HCT116 (cell line): ENCODE data around the gene RNF111.

Experiments used
- CBX3 ChIP-seq: IDR thresholded peaks from 2 replicates; pipeline ENCODE4 v1.6.1; 2012; ENCODE audit warnings: low read depth
- CEBPB ChIP-seq: IDR thresholded peaks from 2 replicates; pipeline ENCODE4 v1.6.1; 2012; ENCODE audit warnings: low read depth
- CTCF ChIP-seq, 3 experiments: fragments of 200-600 bp in 1 of 3; sonication (generic) in 1 of 3; IDR thresholded peaks in 2 of 3; conservative IDR thresholded peaks in 1 of 3; 2 replicates each; pipeline ENCODE4 v1.5.1; 2012 to 2017; ENCODE audit warnings: low read depth in 2 of 3, low read length in 2 of 3, antibody characterized with exemption in 1 of 3, borderline replicate concordance in 1 of 3, control low read depth in 1 of 3, mild to moderate bottlenecking in 1 of 3, mixed read lengths in 1 of 3, mixed run types in 1 of 3, moderate library complexity in 1 of 3; ENCODE audit not compliant: insufficient read depth in 1 of 3
- EGR1 ChIP-seq: IDR thresholded peaks from 2 replicates; pipeline ENCODE4 v1.6.1; 2012; ENCODE audit warnings: low read depth
- EZH2 ChIP-seq: fragments of 200-600 bp; sonication (generic); IDR thresholded peaks from 2 replicates; pipeline ENCODE4 v1.6.1; 2017; ENCODE audit warnings: antibody characterized with exemption, mixed run types
- JUND ChIP-seq: IDR thresholded peaks from 2 replicates; pipeline ENCODE4 v1.6.1; 2012
- POLR2A ChIP-seq: IDR thresholded peaks from 2 replicates; pipeline ENCODE4 v1.7.0; 2011; ENCODE audit warnings: borderline replicate concordance; ENCODE audit not compliant: insufficient read depth, insufficient read length; ENCODE audit errors: extremely low read depth
- POLR2AphosphoS5 ChIP-seq: IDR thresholded peaks from 2 replicates; pipeline ENCODE4 v1.6.1; 2011; ENCODE audit warnings: mild to moderate bottlenecking, low read depth, low read length, moderate library complexity
- REST ChIP-seq: IDR thresholded peaks from 2 replicates; pipeline ENCODE4 v1.6.1; 2012; ENCODE audit warnings: low read depth
- SIN3A ChIP-seq: IDR thresholded peaks from 2 replicates; pipeline ENCODE4 v1.6.1; 2012; ENCODE audit warnings: low read depth
- SP1 ChIP-seq: IDR thresholded peaks from 2 replicates; pipeline ENCODE4 v1.6.1; 2012; ENCODE audit warnings: low read depth
- SRF ChIP-seq: IDR thresholded peaks from 2 replicates; pipeline ENCODE4 v1.6.1; 2012; ENCODE audit warnings: low read depth
- ZBTB33 ChIP-seq: IDR thresholded peaks from 2 replicates; pipeline ENCODE4 v1.6.1; 2011; ENCODE audit warnings: mild to moderate bottlenecking, low read length, moderate library complexity; ENCODE audit not compliant: insufficient replicate concordance; ENCODE audit errors: extremely low read depth
- TF ChIP-seq, protein P1 (sequence below): IDR thresholded peaks from 2 replicates; pipeline ENCODE4 v1.6.1; 2012

DNA sequence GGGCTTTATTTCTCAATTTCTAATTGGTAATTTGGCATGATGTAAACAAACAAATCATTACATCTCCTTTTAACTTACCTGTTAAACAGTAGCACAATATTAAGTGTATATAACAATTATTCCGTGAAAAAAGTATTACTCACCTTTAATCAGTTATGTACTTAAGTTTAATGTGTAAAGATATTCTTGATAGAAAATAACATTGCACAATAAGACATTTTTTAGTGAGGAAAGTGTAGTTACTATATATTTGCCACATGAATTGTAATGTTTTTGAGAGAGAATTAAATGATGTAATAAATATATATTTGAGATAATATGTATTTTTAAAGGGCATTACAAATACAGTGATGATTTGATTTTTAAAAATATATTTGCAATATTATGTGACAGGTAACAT lies 106.6 kb downstream of the RNF111 start:
- TF ChIP-seq POLR2AphosphoS5 (no peak), EGR1 (no peak), JUND (no peak), CTCF (IDR thresholded peaks at IDR 0.05 in 2 of 3, conservative IDR thresholded peaks at IDR 0.05 in 1 of 3; ENCODE audit: borderline replicate concordance in 1 of 3, insufficient read depth in 1 of 3, low read depth in 2 of 3, low read length in 2 of 3) (no peak), SIN3A (no peak), POLR2A (no peak), SP1 (no peak), REST (no peak), SRF (no peak), ZBTB33 (no peak), CEBPB (no peak), EZH2 (no peak), CBX3 (no peak)
- TF ChIP-seq, protein P1, sequence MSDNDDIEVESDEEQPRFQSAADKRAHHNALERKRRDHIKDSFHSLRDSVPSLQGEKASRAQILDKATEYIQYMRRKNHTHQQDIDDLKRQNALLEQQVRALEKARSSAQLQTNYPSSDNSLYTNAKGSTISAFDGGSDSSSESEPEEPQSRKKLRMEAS: no peak
